H1 (cell line): ENCODE results near the gene HIVEP3. TPM values are rescaled to one million over a fixed set of nuclear protein-coding genes. Genes with fewer than 3 reads are reported as not detected.

Source experiments
- CTCF ChIA-PET: fragments of 300-600 bp; sonication (Branson Sonifier 250); formaldehyde crosslinking; loops from one replicate; lab custom pipeline; 2021; ENCODE audit not compliant: partially characterized antibody; lab: Charles Lee
- POLR2A ChIA-PET: fragments of 300-600 bp; sonication (Branson Sonifier 250); formaldehyde crosslinking; loops from one replicate; lab custom pipeline; 2021; ENCODE audit warnings: inconsistent platforms; ENCODE audit not compliant: partially characterized antibody; lab: Charles Lee
- DNase-seq, 2 experiments: peaks; one replicate each; pipeline versions ENCODE4 v3.0.0 to v3.0.0-alpha.2; 2010 to 2022; ENCODE audit warnings: low spot score in 2 of 2, low read depth in 1 of 2, mixed read lengths in 1 of 2
- FAIRE-seq: peaks from 2 replicates; lab custom pipeline; 2011; peaks lifted over from hg19 to GRCh38; lab: Jason Lieb, UNC
- H2AFZ ChIP-seq: 2 replicates; pipeline ENCODE4 v1.8.1; 2012; ENCODE audit warnings: low read length, inconsistent platforms
- H2AK5ac ChIP-seq: 2 replicates; pipeline ENCODE4 v1.6.1; 2013; ENCODE audit warnings: low read depth, low read length
- H2BK120ac ChIP-seq: replicated peaks from 2 replicates; pipeline ENCODE3; 2013; ENCODE audit warnings: low read depth, low read length, inconsistent platforms
- H2BK12ac ChIP-seq: 2 replicates; pipeline ENCODE4 v1.6.1; 2013; ENCODE audit warnings: low read depth, low read length
- H2BK15ac ChIP-seq: 2 replicates; pipeline ENCODE4 v1.6.1; 2013; ENCODE audit warnings: low read length
- H2BK20ac ChIP-seq: 2 replicates; pipeline ENCODE4 v1.6.1; 2013; ENCODE audit warnings: low read length
- H2BK5ac ChIP-seq: 2 replicates; pipeline ENCODE4 v1.6.1; 2013; ENCODE audit warnings: low read depth, low read length
- H3K14ac ChIP-seq: 2 replicates; pipeline ENCODE4 v1.6.1; 2013; ENCODE audit warnings: inconsistent platforms; ENCODE audit not compliant: insufficient read length
- H3K18ac ChIP-seq: 2 replicates; pipeline ENCODE4 v1.6.1; 2013; ENCODE audit warnings: low read length; ENCODE audit errors: extremely low read depth
- H3K23ac ChIP-seq: 2 replicates; pipeline ENCODE4 v1.6.1; 2013; ENCODE audit warnings: inconsistent platforms; ENCODE audit not compliant: insufficient read length
- H3K23me2 ChIP-seq: 2 replicates; pipeline ENCODE4 v1.6.1; 2013; ENCODE audit warnings: low read depth, low read length
- H3K27ac ChIP-seq: 2 replicates; pipeline ENCODE4 v1.6.1; 2011; ENCODE audit warnings: low read depth, low read length, inconsistent platforms
- H3K27me3 ChIP-seq, 4 experiments: replicated peaks in 1 of 4; 1 replicate in 1 of 4; 2 replicates in 3 of 4; pipeline versions ENCODE4 v1.6.1 to v1.8.1; 2011 to 2013; ENCODE audit warnings: low read length in 3 of 4, mild to moderate bottlenecking in 3 of 4, inconsistent platforms in 2 of 4, mixed read lengths in 2 of 4, moderate library complexity in 1 of 4; ENCODE audit not compliant: control insufficient read depth in 3 of 4, insufficient read depth in 3 of 4; ENCODE audit errors: extremely low read depth in 1 of 4
- H3K36me3 ChIP-seq, 4 experiments: 2 replicates each; pipeline versions ENCODE4 v1.6.1 to v1.8.1; 2011 to 2013; ENCODE audit warnings: mild to moderate bottlenecking in 4 of 4, low read length in 3 of 4, moderate library complexity in 2 of 4, control low read depth in 1 of 4, inconsistent platforms in 1 of 4; ENCODE audit not compliant: insufficient read depth in 4 of 4, control insufficient read depth in 2 of 4
- H3K4ac ChIP-seq: replicated peaks from 2 replicates; pipeline ENCODE3; 2013; ENCODE audit warnings: low read length, low read depth, mixed read lengths, inconsistent platforms; ENCODE audit not compliant: insufficient read length
- H3K4me1 ChIP-seq, 4 experiments: replicated peaks in 1 of 4; 1 replicate in 1 of 4; 2 replicates in 3 of 4; pipeline versions ENCODE4 v1.6.1 to v1.8.1; 2011 to 2013; ENCODE audit warnings: low read length in 3 of 4, inconsistent platforms in 2 of 4, mixed read lengths in 1 of 4; ENCODE audit not compliant: insufficient read depth in 4 of 4, control insufficient read depth in 3 of 4
- H3K4me2 ChIP-seq, 2 experiments: 2 replicates each; pipeline versions ENCODE4 v1.6.1 to v1.8.1; 2011 to 2013; ENCODE audit warnings: low read depth in 2 of 2, low read length in 2 of 2, control low read depth in 1 of 2, inconsistent platforms in 1 of 2, mild to moderate bottlenecking in 1 of 2; ENCODE audit not compliant: insufficient read depth in 1 of 2
- H3K4me3 ChIP-seq, 4 experiments: fragments of 200-600, 300-600 bp in 1 of 4; sonication (generic), shearing (Covaris generic), sonication (Bioruptor Twin) in 1 of 4; 2 replicates each; pipeline versions ENCODE4 v1.5.1 to v1.8.1; 2011 to 2016; ENCODE audit warnings: low read length in 4 of 4, low read depth in 3 of 4, control low read depth in 2 of 4, inconsistent platforms in 2 of 4, mild to moderate bottlenecking in 2 of 4, mixed read lengths in 1 of 4, moderate library complexity in 1 of 4; ENCODE audit not compliant: insufficient read depth in 2 of 4; ENCODE audit errors: extremely low read depth in 1 of 4
- H3K56ac ChIP-seq: replicated peaks from 2 replicates; pipeline ENCODE3; 2013; ENCODE audit warnings: low read depth, mild to moderate bottlenecking, mixed read lengths, low read length, inconsistent platforms; ENCODE audit not compliant: insufficient read length
- H3K79me1 ChIP-seq: 2 replicates; pipeline ENCODE4 v1.6.1; 2013; ENCODE audit warnings: low read depth, low read length, control low read depth
- H3K79me2 ChIP-seq, 2 experiments: 2 replicates each; pipeline versions ENCODE4 v1.6.1 to v1.8.1; 2012 to 2013; ENCODE audit warnings: low read length in 2 of 2, mild to moderate bottlenecking in 2 of 2, inconsistent platforms in 1 of 2; ENCODE audit not compliant: insufficient read depth in 2 of 2, control insufficient read depth in 1 of 2
- H3K9ac ChIP-seq, 4 experiments: replicated peaks in 1 of 4; 1 replicate in 1 of 4; 2 replicates in 3 of 4; pipeline versions ENCODE4 v1.6.1 to v1.8.1; 2011 to 2013; ENCODE audit warnings: low read depth in 3 of 4, low read length in 3 of 4, control low read depth in 2 of 4, mild to moderate bottlenecking in 2 of 4, moderate library complexity in 2 of 4, inconsistent platforms in 1 of 4; ENCODE audit errors: extremely low read depth in 1 of 4
- H3K9me3 ChIP-seq, 2 experiments: 2 replicates each; pipeline versions ENCODE4 v1.6.1 to v1.8.1; 2012 to 2013; ENCODE audit warnings: mild to moderate bottlenecking in 2 of 2, moderate library complexity in 2 of 2, control low read depth in 1 of 2, inconsistent platforms in 1 of 2, low read depth in 1 of 2, low read length in 1 of 2, mixed read lengths in 1 of 2; ENCODE audit not compliant: insufficient read depth in 2 of 2
- H4K20me1 ChIP-seq, 2 experiments: replicated peaks in 1 of 2; 2 replicates each; pipeline versions ENCODE3 to v1.8.1; 2011 to 2013; ENCODE audit warnings: inconsistent platforms in 2 of 2, low read length in 2 of 2, mild to moderate bottlenecking in 1 of 2; ENCODE audit not compliant: insufficient read depth in 2 of 2, control insufficient read depth in 1 of 2
- H4K5ac ChIP-seq: 2 replicates; pipeline ENCODE4 v1.6.1; 2013; ENCODE audit warnings: low read length, low read depth, mixed read lengths, inconsistent platforms; ENCODE audit not compliant: insufficient read length
- H4K8ac ChIP-seq: 2 replicates; pipeline ENCODE4 v1.8.0; 2013; ENCODE audit warnings: mild to moderate bottlenecking, moderate library complexity, low read length, inconsistent platforms; ENCODE audit not compliant: insufficient read depth; ENCODE audit errors: extremely low read depth
- H4K91ac ChIP-seq: replicated peaks from 2 replicates; pipeline ENCODE3; 2013; ENCODE audit warnings: low read length, mixed read lengths, inconsistent platforms; ENCODE audit not compliant: insufficient read length
- ATF2 ChIP-seq: IDR thresholded peaks from 2 replicates; pipeline ENCODE4 v1.6.1; 2012; ENCODE audit warnings: low read length, inconsistent platforms
- BCL11A ChIP-seq, 2 experiments: IDR thresholded peaks; one replicate each; pipeline ENCODE4 v1.6.1; 2011; ENCODE audit warnings: low read depth in 2 of 2, low read length in 2 of 2, mild to moderate bottlenecking in 2 of 2
- CBX5 ChIP-seq: fragments of 300-800, 300-1000 bp; sonication (generic); IDR thresholded peaks from 2 replicates; pipeline ENCODE4 v1.7.1; 2016; ENCODE audit warnings: antibody characterized with exemption, low read length, low read depth
- CBX8 ChIP-seq: fragments of 300-800, 300-1000 bp; sonication (generic); IDR thresholded peaks from 2 replicates; pipeline ENCODE4 v1.7.1; 2016; ENCODE audit warnings: low read depth, low read length, borderline replicate concordance
- CEBPB ChIP-seq: IDR thresholded peaks from 2 replicates; pipeline ENCODE4 v1.6.1; 2012; ENCODE audit warnings: low read depth, low read length
- EZH2 ChIP-seq: fragments of 200-600 bp; sonication (generic); IDR thresholded peaks from 2 replicates; pipeline ENCODE4 v1.7.1; 2012; ENCODE audit warnings: low read depth, mild to moderate bottlenecking, moderate library complexity, low read length, inconsistent platforms; ENCODE audit not compliant: severe bottlenecking
- JUN ChIP-seq: IDR thresholded peaks from 2 replicates; pipeline ENCODE4 v1.6.1; 2011; ENCODE audit warnings: low read depth, mild to moderate bottlenecking, improper control_type of control experiment, low read length
- MAFK ChIP-seq: IDR thresholded peaks from 2 replicates; pipeline ENCODE4 v1.6.1; 2012; ENCODE audit warnings: low read depth, mild to moderate bottlenecking, improper control_type of control experiment, low read length
- PHF8 ChIP-seq: fragments of 200-600 bp; sonication (generic); conservative IDR thresholded peaks from 2 replicates; pipeline ENCODE4 v1.7.1; 2012; ENCODE audit warnings: low read depth, mild to moderate bottlenecking, inconsistent platforms, low read length, moderate library complexity
- RFX5 ChIP-seq: IDR thresholded peaks from 2 replicates; pipeline ENCODE4 v1.6.1; 2011; ENCODE audit warnings: low read depth, low read length, improper control_type of control experiment, borderline replicate concordance
- SIRT6 ChIP-seq: IDR thresholded peaks from one replicate; pipeline ENCODE4 v1.7.1; 2012; ENCODE audit warnings: low read length, inconsistent platforms
- WGBS, 2 experiments: shearing (Covaris generic) in 1 of 2; methylation state at CpG; one replicate each; pipeline versions ENCODE4 v1.1.6 to v1.1.7; 2013 to 2015; ENCODE audit warnings: low lambda C conversion rate in 2 of 2, mixed read lengths in 2 of 2, inconsistent platforms in 1 of 2, low coverage in 1 of 2, missing lambda C conversion rate in 1 of 2; ENCODE audit not compliant: insufficient replicate concordance in 2 of 2, insufficient coverage in 1 of 2, insufficient read length in 1 of 2; ENCODE audit errors: extremely low coverage in 1 of 2, missing lambda C conversion rate in 1 of 2; 5-methylcytosine and 5-hydroxymethylcytosine counted together
- polyA plus RNA-seq, 7 experiments: library from polyadenylated mRNA; depleted of rRNA in 3 of 7; stranded (reverse) in 5 of 7; unstranded in 2 of 7; fragments of >200 nt in 5 of 7; fragments of 200-250 nt in 2 of 7; gene quantifications; 1 replicate in 5 of 7; 2 replicates in 1 of 7; 4 replicates in 1 of 7; pipeline versions ENCODE4 v1.2.1 to v1.2.3, GENCODE V29; 2011 to 2013; ENCODE audit warnings: missing spikeins in 2 of 7, mixed read lengths in 2 of 7
- total RNA-seq: library from RNA; stranded (reverse); fragmentation: NEBNext Ultra II Directional; extraction: Animal tissue kit (Norgen Biotek cat#: 25700); gene quantifications from 2 replicates; pipeline ENCODE4 v1.2.1, GENCODE V29; 2021

The HIVEP3 gene
- total and polyA plus RNA-seq, 2 of the 8 experiments (the other 6 are each of a cell fraction or from before 2014, with no cell fraction given): 0.24 to 0.69 TPM

GRCh38 chr1:41765152-41765551 is 153.6 kb downstream of the HIVEP3 start:
- Histone ChIP-seq H3K79me1 (no peaks in the 10 kb centered on the region; the same call in 1 of the 2 replicates), H3K4me1 (peaks cover 0 to 2% (median 0%) of the 10 kb centered on the region in 4 experiments; a peak in 2 of 7 replicates), H4K8ac (no peak overlapping the region), H4K5ac (no peak overlapping the region), H3K23ac (no peak overlapping the region), H2BK5ac (no peak overlapping the region), H4K91ac (no peak overlapping the region), H2AK5ac (no peak overlapping the region), H3K9me3 (no peaks in the 10 kb centered on the region), H3K23me2 (no peaks in the 10 kb centered on the region), H3K27me3 (no peaks in the 10 kb centered on the region), H2AFZ (no peak overlapping the region), H2BK120ac (no peak overlapping the region), H3K79me2 (no peaks in the 10 kb centered on the region; a peak in 1 of 4 replicates), H3K27ac (no peak overlapping the region), H3K36me3 (no peaks in the 10 kb centered on the region; a peak in 1 of 8 replicates), H2BK12ac (no peak overlapping the region), H2BK20ac (no peak overlapping the region), H3K4me3 (no peak overlapping the region), H3K18ac (no peak overlapping the region), H2BK15ac (no peak overlapping the region), H3K56ac (no peak overlapping the region), H3K4me2 (no peak overlapping the region), H3K4ac (no peak overlapping the region), H4K20me1 (no peaks in the 10 kb centered on the region), H3K9ac (no peak overlapping the region), H3K14ac (no peak overlapping the region)
- POLR2A ChIA-PET: interaction anchor here (1.1 kb wide), 1 partner anchor 16 kb away, joined by 3 read pairs; no protein-coding TSS in a partner anchor
- FAIRE-seq: no peak
- CTCF ChIA-PET: interaction anchor here (0.8 to 1.2 kb wide), 5 partner anchors 12 to 191 kb away, joined by 3 to 5 read pairs (median 3); no protein-coding TSS in a partner anchor
- DNase-seq: no peak
- TF ChIP-seq RFX5: no peak
- TF ChIP-seq BCL11A (IDR thresholded peaks at IDR 0.05; ENCODE audit: low read depth in 2 of 2, low read length in 2 of 2): no peak
- no peak for TF ChIP-seq ATF2
- TF ChIP-seq PHF8: no peak
- TF ChIP-seq CBX8: no peak
- no peak for TF ChIP-seq CBX5
- no peak for TF ChIP-seq JUN
- TF ChIP-seq EZH2: no peak
- no peak for TF ChIP-seq CEBPB
- TF ChIP-seq SIRT6: no peak
- TF ChIP-seq MAFK: no peak
- WGBS, 2 experiments: 66% methylated on average over 3 of the region's 3 CpGs; no CpG with 5 or more reads in 1 of the 2 experiments
